ENCODE measurements around the gene SUSD1.

DNA sequence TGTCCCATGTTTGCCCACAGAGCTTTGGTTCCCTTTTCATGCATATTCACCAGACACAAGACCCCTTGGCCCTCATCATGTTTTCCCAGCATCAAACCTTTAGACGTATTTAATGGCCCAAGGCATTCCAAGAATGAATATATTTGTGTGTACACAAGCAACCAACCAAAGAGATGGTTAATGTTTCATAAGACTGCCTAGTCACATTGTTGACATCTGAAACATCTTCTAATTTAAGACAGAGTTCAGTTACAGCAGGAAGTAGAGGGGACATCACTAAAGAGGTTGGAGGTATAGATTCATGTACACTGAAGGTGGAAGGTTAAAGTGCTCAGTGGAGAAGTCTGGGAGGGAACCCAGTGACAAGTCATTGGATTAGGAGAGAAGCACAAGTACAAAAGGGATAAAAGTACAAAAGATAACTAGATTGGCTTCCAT lies 49.1 kb downstream of the SUSD1 start:
- TF ChIP-seq, protein P1, sequence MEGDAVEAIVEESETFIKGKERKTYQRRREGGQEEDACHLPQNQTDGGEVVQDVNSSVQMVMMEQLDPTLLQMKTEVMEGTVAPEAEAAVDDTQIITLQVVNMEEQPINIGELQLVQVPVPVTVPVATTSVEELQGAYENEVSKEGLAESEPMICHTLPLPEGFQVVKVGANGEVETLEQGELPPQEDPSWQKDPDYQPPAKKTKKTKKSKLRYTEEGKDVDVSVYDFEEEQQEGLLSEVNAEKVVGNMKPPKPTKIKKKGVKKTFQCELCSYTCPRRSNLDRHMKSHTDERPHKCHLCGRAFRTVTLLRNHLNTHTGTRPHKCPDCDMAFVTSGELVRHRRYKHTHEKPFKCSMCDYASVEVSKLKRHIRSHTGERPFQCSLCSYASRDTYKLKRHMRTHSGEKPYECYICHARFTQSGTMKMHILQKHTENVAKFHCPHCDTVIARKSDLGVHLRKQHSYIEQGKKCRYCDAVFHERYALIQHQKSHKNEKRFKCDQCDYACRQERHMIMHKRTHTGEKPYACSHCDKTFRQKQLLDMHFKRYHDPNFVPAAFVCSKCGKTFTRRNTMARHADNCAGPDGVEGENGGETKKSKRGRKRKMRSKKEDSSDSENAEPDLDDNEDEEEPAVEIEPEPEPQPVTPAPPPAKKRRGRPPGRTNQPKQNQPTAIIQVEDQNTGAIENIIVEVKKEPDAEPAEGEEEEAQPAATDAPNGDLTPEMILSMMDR (conservative IDR thresholded peaks at IDR 0.05; ENCODE audit: low read length) = no peak
- TF ChIP-seq EZH2phosphoT487 (IDR thresholded peaks at IDR 0.05; ENCODE audit: borderline replicate concordance, low read depth, low read length) = no peak
